Measurements from ENCODE around the gene BUD23. TPM values are rescaled to one million over a fixed set of nuclear protein-coding genes. Genes with fewer than 3 reads are reported as not detected.
A peak's percentile ranks its signal among the peaks of the same experiment; 100 is the strongest.

BUD23 gene
- polyA plus RNA-seq, 2 donors: 39.9 to 43.5 TPM

GRCh38 chr7:73736885-73737284 is 53.5 kb downstream of the BUD23 start:
- H3K4me1 ChIP-seq (ENCODE audit: control insufficient read depth in 2 of 2, insufficient read depth in 2 of 2, low read length in 1 of 2): peaks cover 0 to 22% of the 10 kb centered on the region in 2 donors
- no peak overlapping the region for H3K27ac ChIP-seq (ENCODE audit: low read depth in 2 of 2, low read length in 1 of 2)
- H3K4me3 ChIP-seq (ENCODE audit: low read depth in 1 of 2, low read length in 2 of 2): no peak overlapping the region
- WGBS, 2 donors: 89 to 93% methylated on average over 14 of the region's 14 CpGs
- no peaks in the 10 kb centered on the region for H3K9me3 ChIP-seq (ENCODE audit: control insufficient read depth in 2 of 2, insufficient read depth in 1 of 2, low read depth in 1 of 2, low read length in 1 of 2)
- H3K27me3 ChIP-seq (ENCODE audit: control insufficient read depth in 1 of 2, insufficient read depth in 2 of 2, low read length in 2 of 2): no peaks in the 10 kb centered on the region
- peaks cover 5 to 16% of the 10 kb centered on the region in 2 donors for H3K36me3 ChIP-seq (ENCODE audit: control insufficient read depth in 2 of 2, insufficient read depth in 2 of 2, low read length in 1 of 2)

- H3K4me3 ChIP-seq (ENCODE audit: low read depth in 1 of 2, low read length in 2 of 2): peak overlapping the region; percentile 63 to 79
- no peaks in the 10 kb centered on the region for H3K9me3 ChIP-seq (ENCODE audit: control insufficient read depth in 2 of 2, insufficient read depth in 1 of 2, low read depth in 1 of 2, low read length in 1 of 2)
- H3K36me3 ChIP-seq (ENCODE audit: control insufficient read depth in 2 of 2, insufficient read depth in 2 of 2, low read length in 1 of 2): peaks cover 5 to 16% of the 10 kb centered on the region in 2 donors
- no peaks in the 10 kb centered on the region for H3K27me3 ChIP-seq (ENCODE audit: control insufficient read depth in 1 of 2, insufficient read depth in 2 of 2, low read length in 2 of 2)
- H3K27ac ChIP-seq (ENCODE audit: low read depth in 2 of 2, low read length in 1 of 2): peak overlapping the region in 1 of 2 donors; percentile 22
- H3K4me1 ChIP-seq (ENCODE audit: control insufficient read depth in 2 of 2, insufficient read depth in 2 of 2, low read length in 1 of 2): peaks cover 0 to 29% of the 10 kb centered on the region in 2 donors
- WGBS, 2 donors: 66 to 74% methylated on average over 17 of the region's 17 CpGs
These were observed 54.3 kb downstream of the BUD23 start for GRCh38 chr7:73737491-73738219.

- Histone ChIP-seq H3K36me3 (ENCODE audit: control insufficient read depth in 2 of 2, insufficient read depth in 2 of 2, low read length in 1 of 2) (peaks cover 5 to 16% of the 10 kb centered on the region in 2 donors), H3K27me3 (ENCODE audit: control insufficient read depth in 1 of 2, insufficient read depth in 2 of 2, low read length in 2 of 2) (no peaks in the 10 kb centered on the region), H3K9me3 (ENCODE audit: control insufficient read depth in 2 of 2, insufficient read depth in 1 of 2, low read depth in 1 of 2, low read length in 1 of 2) (no peaks in the 10 kb centered on the region), H3K4me3 (ENCODE audit: low read depth in 1 of 2, low read length in 2 of 2) (peak overlapping the region; percentile 63 to 79), H3K4me1 (ENCODE audit: control insufficient read depth in 2 of 2, insufficient read depth in 2 of 2, low read length in 1 of 2) (peaks cover 0 to 33% of the 10 kb centered on the region in 2 donors), H3K27ac (ENCODE audit: low read depth in 2 of 2, low read length in 1 of 2) (peak overlapping the region; percentile 78 to 88)
- WGBS, 2 donors: 1% methylated on average over 21 to 24 of the region's 24 CpGs
These were observed 54.8 kb downstream of the BUD23 start for GRCh38 chr7:73738220-73738611.

GRCh38 chr7:73738612-73739386 is 55.4 kb downstream of the BUD23 start, which contains the start of gene ABHD11:
Gene ABHD11 (minus strand): TSS chr7:73738802. CDS start chr7:73738770, 32 bp downstream.
- Histone ChIP-seq H3K4me1 (ENCODE audit: control insufficient read depth in 2 of 2, insufficient read depth in 2 of 2, low read length in 1 of 2) (peaks cover 0 to 33% of the 10 kb centered on the region in 2 donors), H3K4me3 (ENCODE audit: low read depth in 1 of 2, low read length in 2 of 2) (peak within 1 kb of the TSS; percentile 63 to 79), H3K27ac (ENCODE audit: low read depth in 2 of 2, low read length in 1 of 2) (peak within 1 kb of the TSS; percentile 94 to 98), H3K27me3 (ENCODE audit: control insufficient read depth in 1 of 2, insufficient read depth in 2 of 2, low read length in 2 of 2) (no peaks in the 10 kb centered on the region), H3K9me3 (ENCODE audit: control insufficient read depth in 2 of 2, insufficient read depth in 1 of 2, low read depth in 1 of 2, low read length in 1 of 2) (no peaks in the 10 kb centered on the region), H3K36me3 (ENCODE audit: control insufficient read depth in 2 of 2, insufficient read depth in 2 of 2, low read length in 1 of 2) (peaks cover 5 to 16% of the 10 kb centered on the region in 2 donors)
- WGBS, 2 donors: 0 to 1% methylated on average over 44 to 84 of the region's 84 CpGs

GRCh38 chr7:73739387-73739767 is 56.0 kb downstream of the BUD23 start:
- H3K4me1 ChIP-seq (ENCODE audit: control insufficient read depth in 2 of 2, insufficient read depth in 2 of 2, low read length in 1 of 2): peaks cover 0 to 33% of the 10 kb centered on the region in 2 donors
- H3K27me3 ChIP-seq (ENCODE audit: control insufficient read depth in 1 of 2, insufficient read depth in 2 of 2, low read length in 2 of 2): no peaks in the 10 kb centered on the region
- 47 to 53% methylated on average over 13 of the region's 13 CpGs for WGBS, 2 donors
- peak overlapping the region; percentile 94 to 98 for H3K27ac ChIP-seq (ENCODE audit: low read depth in 2 of 2, low read length in 1 of 2)
- peaks cover 5 to 16% of the 10 kb centered on the region in 2 donors for H3K36me3 ChIP-seq (ENCODE audit: control insufficient read depth in 2 of 2, insufficient read depth in 2 of 2, low read length in 1 of 2)
- H3K4me3 ChIP-seq (ENCODE audit: low read depth in 1 of 2, low read length in 2 of 2): peak overlapping the region; percentile 60 to 75
- H3K9me3 ChIP-seq (ENCODE audit: control insufficient read depth in 2 of 2, insufficient read depth in 1 of 2, low read depth in 1 of 2, low read length in 1 of 2): no peaks in the 10 kb centered on the region

- WGBS, 2 donors: 91 to 94% methylated on average over 7 of the region's 7 CpGs
- no peaks in the 10 kb centered on the region for H3K27me3 ChIP-seq (ENCODE audit: control insufficient read depth in 1 of 2, insufficient read depth in 2 of 2, low read length in 2 of 2)
- peak overlapping the region; percentile 0 to 76 for H3K27ac ChIP-seq (ENCODE audit: low read depth in 2 of 2, low read length in 1 of 2)
- H3K9me3 ChIP-seq (ENCODE audit: control insufficient read depth in 2 of 2, insufficient read depth in 1 of 2, low read depth in 1 of 2, low read length in 1 of 2): no peaks in the 10 kb centered on the region
- H3K4me3 ChIP-seq (ENCODE audit: low read depth in 1 of 2, low read length in 2 of 2): no peak overlapping the region
- peaks cover 0 to 26% of the 10 kb centered on the region in 2 donors for H3K4me1 ChIP-seq (ENCODE audit: control insufficient read depth in 2 of 2, insufficient read depth in 2 of 2, low read length in 1 of 2)
- H3K36me3 ChIP-seq (ENCODE audit: control insufficient read depth in 2 of 2, insufficient read depth in 2 of 2, low read length in 1 of 2): peaks cover 5 to 16% of the 10 kb centered on the region in 2 donors
These were observed 56.8 kb downstream of the BUD23 start for GRCh38 chr7:73740212-73740611.

- peaks cover 5 to 14% of the 10 kb centered on the region in 2 donors for H3K36me3 ChIP-seq (ENCODE audit: control insufficient read depth in 2 of 2, insufficient read depth in 2 of 2, low read length in 1 of 2)
- no peaks in the 10 kb centered on the region for H3K27me3 ChIP-seq (ENCODE audit: control insufficient read depth in 1 of 2, insufficient read depth in 2 of 2, low read length in 2 of 2)
- 83 to 86% methylated on average over 5 of the region's 5 CpGs for WGBS, 2 donors
- H3K4me1 ChIP-seq (ENCODE audit: control insufficient read depth in 2 of 2, insufficient read depth in 2 of 2, low read length in 1 of 2): peaks cover 0 to 21% of the 10 kb centered on the region in 2 donors
- no peaks in the 10 kb centered on the region for H3K9me3 ChIP-seq (ENCODE audit: control insufficient read depth in 2 of 2, insufficient read depth in 1 of 2, low read depth in 1 of 2, low read length in 1 of 2)
- no peak overlapping the region for H3K4me3 ChIP-seq (ENCODE audit: low read depth in 1 of 2, low read length in 2 of 2)
- peak overlapping the region; percentile 0 to 76 for H3K27ac ChIP-seq (ENCODE audit: low read depth in 2 of 2, low read length in 1 of 2)
These were observed 57.4 kb downstream of the BUD23 start for GRCh38 chr7:73740771-73741170.

GRCh38 chr7:73741600-73741999 is 58.2 kb downstream of the BUD23 start:
- H3K36me3 ChIP-seq (ENCODE audit: control insufficient read depth in 2 of 2, insufficient read depth in 2 of 2, low read length in 1 of 2): peaks cover 4 to 9% of the 10 kb centered on the region in 2 donors
- H3K27me3 ChIP-seq (ENCODE audit: control insufficient read depth in 1 of 2, insufficient read depth in 2 of 2, low read length in 2 of 2): no peaks in the 10 kb centered on the region
- H3K4me1 ChIP-seq (ENCODE audit: control insufficient read depth in 2 of 2, insufficient read depth in 2 of 2, low read length in 1 of 2): peaks cover 0 to 23% of the 10 kb centered on the region in 2 donors
- H3K27ac ChIP-seq (ENCODE audit: low read depth in 2 of 2, low read length in 1 of 2): peak overlapping the region; percentile 96
- H3K4me3 ChIP-seq (ENCODE audit: low read depth in 1 of 2, low read length in 2 of 2): no peak overlapping the region
- no peaks in the 10 kb centered on the region for H3K9me3 ChIP-seq (ENCODE audit: control insufficient read depth in 2 of 2, insufficient read depth in 1 of 2, low read depth in 1 of 2, low read length in 1 of 2)
- 85 to 89% methylated on average over 5 of the region's 5 CpGs for WGBS, 2 donors

- Histone ChIP-seq H3K4me1 (ENCODE audit: control insufficient read depth in 2 of 2, insufficient read depth in 2 of 2, low read length in 1 of 2) (peaks cover 0 to 23% of the 10 kb centered on the region in 2 donors), H3K36me3 (ENCODE audit: control insufficient read depth in 2 of 2, insufficient read depth in 2 of 2, low read length in 1 of 2) (peaks cover 0 to 2% of the 10 kb centered on the region in 2 donors), H3K9me3 (ENCODE audit: control insufficient read depth in 2 of 2, insufficient read depth in 1 of 2, low read depth in 1 of 2, low read length in 1 of 2) (no peaks in the 10 kb centered on the region), H3K27me3 (ENCODE audit: control insufficient read depth in 1 of 2, insufficient read depth in 2 of 2, low read length in 2 of 2) (no peaks in the 10 kb centered on the region), H3K4me3 (ENCODE audit: low read depth in 1 of 2, low read length in 2 of 2) (no peak overlapping the region), H3K27ac (ENCODE audit: low read depth in 2 of 2, low read length in 1 of 2) (peak overlapping the region; percentile 96)
- WGBS, 2 donors: 48 to 61% methylated on average over 7 of the region's 7 CpGs
These were observed 58.9 kb downstream of the BUD23 start for GRCh38 chr7:73742338-73742752.

All from esophagus (tissue), 2 donors.